ENCODE results near the gene CALR3.

- TF ChIP-seq CTCF (IDR thresholded peaks at IDR 0.05; ENCODE audit: insufficient read depth, low read length, poor library complexity, severe bottlenecking) (no peak), EZH2phosphoT487 (conservative IDR thresholded peaks at IDR 0.05; ENCODE audit: low read length) (no peak)
Measured at GRCh38 chr19:16449330-16449961, 46.5 kb downstream of the CALR3 start.

Data from SU-DHL-6 (cell line).